ENCODE results near the gene PXDN. TPM values are rescaled to one million over a fixed set of nuclear protein-coding genes. Genes with fewer than 3 reads are reported as not detected.

PXDN gene
- total RNA-seq, 1 donor from 2014 or later: 292 TPM

DNA sequence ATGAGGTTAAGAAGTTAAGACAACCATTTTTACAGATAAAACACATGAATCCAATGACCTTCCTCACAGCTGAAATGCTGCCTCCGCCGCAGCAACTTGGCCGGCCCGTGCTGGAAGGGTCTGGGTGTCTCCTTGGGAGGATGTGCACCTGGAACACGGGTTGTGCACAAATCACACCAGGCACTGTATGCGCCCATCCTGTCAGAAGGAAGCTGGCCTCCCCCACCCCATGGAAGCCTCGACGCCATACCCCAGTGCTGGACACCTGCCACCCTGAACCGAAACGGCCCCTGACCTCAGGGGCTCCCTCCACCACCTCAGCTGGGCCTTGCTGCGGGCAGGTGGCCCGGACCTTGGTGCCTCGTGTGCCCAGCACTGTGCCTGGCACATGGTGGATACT, 111.8 kb downstream of the PXDN start:
- no peak overlapping the region for H3K4me3 Mint-ChIP-seq
- no peaks in the 10 kb centered on the region for H3K27me3 Mint-ChIP-seq (ENCODE audit: low read depth)
- peaks cover 2% of the 10 kb centered on the region for H3K4me1 Mint-ChIP-seq
- no peak overlapping the region for H3K27ac Mint-ChIP-seq
- no peak for DNase-seq (ENCODE audit: low spot score in 2 of 2, unreplicated experiment in 2 of 2)
- peaks cover 5% of the 10 kb centered on the region for H3K9me3 Mint-ChIP-seq
- H3K36me3 Mint-ChIP-seq: peaks cover 64% of the 10 kb centered on the region
- TF ChIP-seq, protein P1, sequence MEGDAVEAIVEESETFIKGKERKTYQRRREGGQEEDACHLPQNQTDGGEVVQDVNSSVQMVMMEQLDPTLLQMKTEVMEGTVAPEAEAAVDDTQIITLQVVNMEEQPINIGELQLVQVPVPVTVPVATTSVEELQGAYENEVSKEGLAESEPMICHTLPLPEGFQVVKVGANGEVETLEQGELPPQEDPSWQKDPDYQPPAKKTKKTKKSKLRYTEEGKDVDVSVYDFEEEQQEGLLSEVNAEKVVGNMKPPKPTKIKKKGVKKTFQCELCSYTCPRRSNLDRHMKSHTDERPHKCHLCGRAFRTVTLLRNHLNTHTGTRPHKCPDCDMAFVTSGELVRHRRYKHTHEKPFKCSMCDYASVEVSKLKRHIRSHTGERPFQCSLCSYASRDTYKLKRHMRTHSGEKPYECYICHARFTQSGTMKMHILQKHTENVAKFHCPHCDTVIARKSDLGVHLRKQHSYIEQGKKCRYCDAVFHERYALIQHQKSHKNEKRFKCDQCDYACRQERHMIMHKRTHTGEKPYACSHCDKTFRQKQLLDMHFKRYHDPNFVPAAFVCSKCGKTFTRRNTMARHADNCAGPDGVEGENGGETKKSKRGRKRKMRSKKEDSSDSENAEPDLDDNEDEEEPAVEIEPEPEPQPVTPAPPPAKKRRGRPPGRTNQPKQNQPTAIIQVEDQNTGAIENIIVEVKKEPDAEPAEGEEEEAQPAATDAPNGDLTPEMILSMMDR (IDR thresholded peaks at IDR 0.05; ENCODE audit: unreplicated experiment): no peak

DNA sequence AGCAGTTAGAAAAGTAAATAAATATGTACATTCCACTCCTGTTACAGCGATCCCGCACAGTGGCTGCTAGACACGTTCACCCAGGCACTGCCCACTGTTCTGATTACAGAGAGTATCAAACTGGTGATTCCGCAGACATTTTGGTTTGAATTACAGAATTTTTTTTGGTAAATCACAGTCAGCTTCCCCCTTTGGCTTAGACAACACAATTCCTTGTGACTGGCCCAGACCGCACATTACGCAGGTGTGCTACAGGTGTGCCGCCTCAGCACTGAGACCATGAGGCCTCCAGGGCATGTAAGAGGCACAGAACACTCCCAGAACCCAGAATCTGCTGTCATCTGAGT, 112.3 kb downstream of the PXDN start:
- TF ChIP-seq, protein P1 (IDR thresholded peaks at IDR 0.05; ENCODE audit: unreplicated experiment): no peak

DNA sequence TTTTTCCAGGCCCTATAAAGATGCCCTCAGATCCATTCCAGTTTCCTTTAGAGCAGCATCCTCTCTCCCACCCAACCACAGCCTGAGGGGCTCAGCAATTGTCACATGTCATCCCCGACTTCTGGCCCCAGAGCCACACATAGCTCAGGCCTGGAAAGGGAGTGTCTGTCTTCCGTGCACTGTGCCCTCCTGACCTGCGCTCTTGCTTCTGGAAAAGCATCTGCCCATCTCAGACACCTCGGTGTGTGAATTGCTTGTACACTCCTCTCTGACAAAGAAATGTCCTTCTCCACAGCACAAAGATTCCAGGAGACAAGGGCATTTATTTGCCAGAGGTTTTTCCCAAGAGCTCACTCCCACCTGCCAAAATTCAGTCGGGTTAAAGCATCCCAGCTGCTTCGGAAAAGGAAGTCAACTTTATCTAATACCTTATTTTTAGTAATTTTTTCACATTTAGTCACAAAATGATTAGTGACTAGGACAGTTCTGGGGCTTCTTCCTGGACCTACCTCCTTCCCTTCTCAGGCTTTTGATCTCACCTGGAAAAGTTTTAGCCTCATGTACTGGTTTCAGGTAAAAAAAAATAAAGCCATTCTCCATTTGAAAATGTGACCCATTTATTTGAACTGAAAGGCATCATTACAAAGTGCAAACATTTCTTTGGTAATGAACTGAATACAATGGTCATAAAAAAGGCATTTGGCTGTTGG, 112.9 kb downstream of the PXDN start:
- H3K27me3 Mint-ChIP-seq (ENCODE audit: low read depth): no peaks in the 10 kb centered on the region
- TF ChIP-seq, protein P1 (IDR thresholded peaks at IDR 0.05; ENCODE audit: unreplicated experiment): no peak
- peaks cover 5% of the 10 kb centered on the region for H3K9me3 Mint-ChIP-seq
- peaks cover 60% of the 10 kb centered on the region for H3K36me3 Mint-ChIP-seq
- H3K4me3 Mint-ChIP-seq: no peak overlapping the region
- no peak for DNase-seq (ENCODE audit: low spot score in 2 of 2, unreplicated experiment in 2 of 2)
- H3K27ac Mint-ChIP-seq: no peak overlapping the region
- peaks cover 2% of the 10 kb centered on the region for H3K4me1 Mint-ChIP-seq

More for the DNA sequence above, 112.3 kb downstream of the PXDN start:
- no peak for DNase-seq (ENCODE audit: low spot score in 2 of 2, unreplicated experiment in 2 of 2)
- no peak overlapping the region for H3K27ac Mint-ChIP-seq
- H3K4me3 Mint-ChIP-seq: no peak overlapping the region
- H3K27me3 Mint-ChIP-seq (ENCODE audit: low read depth): no peaks in the 10 kb centered on the region
- peaks cover 62% of the 10 kb centered on the region for H3K36me3 Mint-ChIP-seq
- peaks cover 5% of the 10 kb centered on the region for H3K9me3 Mint-ChIP-seq
- peaks cover 2% of the 10 kb centered on the region for H3K4me1 Mint-ChIP-seq

DNA sequence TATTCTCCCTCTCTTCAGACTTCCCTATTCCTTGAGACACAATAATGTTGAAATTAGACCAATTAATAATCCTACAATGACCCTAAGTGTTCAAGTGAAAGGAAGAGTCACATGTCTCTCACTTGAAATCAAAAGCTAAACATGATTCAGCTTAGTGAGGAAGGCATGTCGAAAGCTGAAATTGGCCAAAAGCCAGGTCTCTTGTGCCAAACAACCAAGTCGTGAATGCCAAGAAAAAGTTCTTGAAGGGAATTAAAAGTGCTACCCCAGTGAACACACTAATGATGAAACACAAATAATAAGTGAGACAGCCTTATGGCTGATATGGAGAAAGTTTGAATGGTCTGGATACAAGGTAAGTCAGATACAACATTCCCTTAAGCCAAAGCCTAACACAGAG, 115.4 kb downstream of the PXDN start:
- Mint-ChIP-seq H3K36me3 (peaks cover 48% of the 10 kb centered on the region), H3K4me3 (no peak overlapping the region), H3K4me1 (peaks cover 14% of the 10 kb centered on the region), H3K27ac (no peak overlapping the region), H3K9me3 (peaks cover 5% of the 10 kb centered on the region), H3K27me3 (ENCODE audit: low read depth) (no peaks in the 10 kb centered on the region)
- TF ChIP-seq, protein P1 (IDR thresholded peaks at IDR 0.05; ENCODE audit: unreplicated experiment): no peak
- no peak for DNase-seq (ENCODE audit: low spot score in 2 of 2, unreplicated experiment in 2 of 2)

DNA sequence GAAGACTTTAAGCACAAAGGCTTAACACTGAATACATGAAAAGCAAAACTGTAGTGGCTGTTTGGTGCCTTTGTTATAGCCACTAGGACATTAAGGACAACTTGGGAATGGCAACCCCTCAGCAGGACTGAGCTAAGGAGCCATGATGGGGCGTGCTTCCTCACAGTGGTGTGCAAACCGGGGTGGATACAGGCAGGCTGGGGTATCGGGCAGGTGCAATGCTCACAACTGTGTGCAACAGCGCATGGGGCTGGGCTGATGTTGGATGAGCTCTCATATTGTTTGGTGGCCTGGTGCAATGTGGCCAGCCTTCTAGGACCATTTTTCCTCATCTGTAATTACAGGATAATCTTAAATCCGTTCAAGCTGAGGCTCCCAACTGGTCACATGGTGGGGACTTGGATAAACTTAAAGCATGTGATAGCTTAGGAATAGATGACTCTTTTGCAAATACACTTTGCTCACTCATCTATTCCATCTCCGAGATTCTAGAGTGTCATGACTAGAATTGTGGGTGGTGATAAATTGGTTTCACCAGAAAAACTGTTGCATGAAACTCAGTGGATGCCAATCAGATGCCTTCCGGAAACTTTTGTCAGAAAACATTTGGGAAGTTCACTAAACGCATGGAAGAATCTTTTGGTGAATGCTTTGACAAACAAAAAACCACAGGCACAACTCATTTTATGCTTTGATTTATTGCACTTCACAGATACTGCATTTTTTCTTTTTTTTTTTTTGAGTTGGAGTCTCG, 116.5 kb downstream of the PXDN start:
- H3K9me3 Mint-ChIP-seq: peaks cover 5% of the 10 kb centered on the region
- H3K27me3 Mint-ChIP-seq (ENCODE audit: low read depth): no peaks in the 10 kb centered on the region
- H3K36me3 Mint-ChIP-seq: peaks cover 39% of the 10 kb centered on the region
- no peak overlapping the region for H3K4me3 Mint-ChIP-seq
- no peak overlapping the region for H3K27ac Mint-ChIP-seq
- H3K4me1 Mint-ChIP-seq: peaks cover 14% of the 10 kb centered on the region
- DNase-seq (ENCODE audit: low spot score in 2 of 2, unreplicated experiment in 2 of 2): no peak
- TF ChIP-seq, protein P1 (IDR thresholded peaks at IDR 0.05; ENCODE audit: unreplicated experiment): no peak
